ENCODE measurements around the gene TOPBP1. TPM values are rescaled to one million over a fixed set of nuclear protein-coding genes. Genes with fewer than 3 reads are reported as not detected.

The TOPBP1 gene
- total RNA-seq, 4 donors from 2014 or later = 16.5 to 29.3 (median 21.9) TPM

DNA sequence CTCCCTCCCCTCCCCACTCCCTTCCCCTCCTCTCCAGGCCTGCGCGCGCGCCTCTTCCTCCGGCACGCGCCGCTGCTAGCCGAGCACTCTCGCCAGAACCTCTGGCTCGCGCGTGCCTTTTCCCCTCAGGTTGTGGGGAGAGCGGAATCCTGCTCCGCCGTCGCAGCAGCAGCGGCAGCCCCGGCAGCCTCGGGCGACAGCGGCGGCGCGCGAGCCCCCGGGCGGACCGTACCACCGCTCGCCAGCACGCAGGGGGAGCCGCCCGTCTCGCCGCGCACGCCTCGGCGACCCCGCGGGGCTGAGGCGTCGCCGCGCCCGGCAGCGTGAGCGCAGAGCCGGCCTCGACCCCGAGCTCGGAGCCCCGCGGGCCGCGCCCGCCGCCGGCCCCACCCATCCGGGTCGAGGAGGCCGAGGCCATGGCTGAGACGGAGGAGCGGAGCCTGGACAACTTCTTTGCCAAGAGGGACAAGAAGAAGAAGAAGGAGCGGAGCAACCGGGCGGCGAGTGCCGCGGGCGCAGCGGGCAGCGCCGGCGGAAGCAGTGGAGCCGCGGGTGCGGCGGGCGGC is 88.0 kb downstream of the TOPBP1 start, which contains the start of gene CDV3:
Gene CDV3, plus strand, starts transcription at position 58 of the 566 bp plus-strand sequence. Its CDS starts 359 bp downstream, at position 417.
- ATAC-seq = peak; percentile 36
- no peaks in the 10 kb centered on the region for H3K9me3 ChIP-seq
- peak within 1 kb of the TSS; percentile 88 to 91 for H3K4me3 ChIP-seq
- H3K36me3 ChIP-seq = peaks cover 0 to 19% of the 10 kb centered on the region in 2 donors
- H3K27ac ChIP-seq = peak within 1 kb of the TSS; percentile 97 to 99 (median 98)
- no peaks in the 10 kb centered on the region for H3K27me3 ChIP-seq
- no CpG with 5 or more reads among the region's 81 CpGs for WGBS, 2 donors (ENCODE audit: low coverage in 1 of 2)
- TF ChIP-seq CTCF (IDR thresholded peaks at IDR 0.05) = peak in 2 of 4 experiments; percentile 3 to 27
- no peak for TF ChIP-seq EP300 (IDR thresholded peaks at IDR 0.05)
- TF ChIP-seq POLR2AphosphoS5 (IDR thresholded peaks at IDR 0.05) = peak; percentile 89
- peak; percentile 91 to 93 for TF ChIP-seq POLR2A (IDR thresholded peaks at IDR 0.05)
- peaks cover 0 to 56% (median 44%) of the 10 kb centered on the region in 3 donors for H3K4me1 ChIP-seq

DNA sequence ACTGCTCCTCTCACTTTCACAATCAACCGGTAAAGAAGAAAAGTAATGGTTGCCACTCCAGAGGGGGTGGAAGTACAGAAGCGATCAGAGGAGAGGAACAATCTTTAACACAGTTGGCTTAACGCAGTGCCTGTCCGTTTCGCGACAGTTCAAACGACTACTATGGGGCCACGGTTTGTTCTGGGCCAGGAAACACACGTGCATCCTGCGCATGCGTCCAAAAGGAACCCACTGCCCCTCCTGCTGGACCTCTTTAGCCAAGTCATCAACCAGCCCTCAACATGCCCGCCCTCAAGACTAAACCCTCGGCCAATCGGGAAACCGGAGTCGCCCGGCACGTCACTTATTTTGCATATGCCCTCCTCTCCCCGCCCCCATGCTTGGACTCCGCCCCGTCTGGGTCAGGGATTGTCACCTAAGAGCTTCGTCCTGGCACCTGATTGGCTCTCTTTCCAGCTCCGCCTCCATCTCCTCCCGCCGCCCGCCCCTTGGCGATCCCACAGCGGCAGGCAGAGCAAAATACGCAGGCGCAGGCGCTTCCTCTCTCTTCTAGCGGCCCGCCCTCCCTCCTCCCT is 88.6 kb downstream of the TOPBP1 start:
- Histone ChIP-seq H3K27ac (peak overlapping the region; percentile 95 to 99 (median 98)), H3K4me1 (peaks cover 0 to 51% (median 38%) of the 10 kb centered on the region in 3 donors), H3K4me3 (peak overlapping the region; percentile 88 to 91), H3K27me3 (no peaks in the 10 kb centered on the region), H3K36me3 (peaks cover 0 to 13% of the 10 kb centered on the region in 2 donors), H3K9me3 (no peaks in the 10 kb centered on the region)
- peak; percentile 94 for ATAC-seq
- peak in 1 of 4 experiments; percentile 30 for TF ChIP-seq CTCF (IDR thresholded peaks at IDR 0.05)
- TF ChIP-seq POLR2AphosphoS5 (IDR thresholded peaks at IDR 0.05) = peak; percentile 65
- peak in 1 of 2 donors; percentile 31 for TF ChIP-seq POLR2A (IDR thresholded peaks at IDR 0.05)
- no peak for TF ChIP-seq EP300 (IDR thresholded peaks at IDR 0.05)
- 0 to 1% methylated on average over 13 to 24 of the region's 33 CpGs for WGBS, 2 donors (ENCODE audit: low coverage in 1 of 2)

GRCh38 chr3:133572158-133573053 is 89.3 kb downstream of the TOPBP1 start:
- Histone ChIP-seq H3K4me3 (peak overlapping the region; percentile 25 to 45), H3K36me3 (peaks cover 0 to 6% of the 10 kb centered on the region in 2 donors), H3K27me3 (no peaks in the 10 kb centered on the region), H3K27ac (peak overlapping the region; percentile 84 to 95 (median 86)), H3K4me1 (peaks cover 0 to 43% (median 32%) of the 10 kb centered on the region in 3 donors), H3K9me3 (no peaks in the 10 kb centered on the region)
- 74 to 98% methylated on average over 7 to 14 of the region's 19 CpGs for WGBS, 2 donors (ENCODE audit: low coverage in 1 of 2)
- ATAC-seq = no peak
- no peak for TF ChIP-seq POLR2A (IDR thresholded peaks at IDR 0.05)
- no peak for TF ChIP-seq EP300 (IDR thresholded peaks at IDR 0.05)
- no peak for TF ChIP-seq CTCF (IDR thresholded peaks at IDR 0.05)

DNA sequence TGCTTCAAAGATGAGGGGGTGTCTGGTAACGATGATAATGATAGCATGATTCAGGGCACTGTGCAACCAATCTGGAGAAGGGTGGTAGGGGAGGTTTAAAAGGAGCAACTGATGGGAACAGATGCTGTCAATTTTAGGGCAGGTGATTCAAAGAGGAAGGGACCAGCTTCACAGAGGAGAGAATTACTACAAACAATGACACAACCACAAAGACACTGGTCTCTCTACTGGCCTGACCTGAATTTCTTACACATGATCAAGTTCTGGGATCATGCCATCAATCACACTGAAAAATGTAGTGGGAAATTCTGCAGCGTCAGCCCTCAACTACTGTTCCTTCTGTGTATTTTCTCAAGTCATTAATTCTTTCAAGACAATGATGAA is 90.8 kb downstream of the TOPBP1 start:
- no peak for ATAC-seq

More for the DNA sequence above, 90.8 kb downstream of the TOPBP1 start:
- Histone ChIP-seq H3K36me3 (no peaks in the 10 kb centered on the region), H3K27ac (peak overlapping the region in 3 of 4 donors; percentile 76 to 84 (median 84)), H3K27me3 (no peaks in the 10 kb centered on the region), H3K4me1 (peaks cover 0 to 28% (median 17%) of the 10 kb centered on the region in 3 donors), H3K4me3 (no peak overlapping the region), H3K9me3 (no peaks in the 10 kb centered on the region)
- 50 to 72% methylated on average over 1 to 2 of the region's 2 CpGs for WGBS, 2 donors (ENCODE audit: low coverage in 1 of 2)
- no peak for TF ChIP-seq POLR2A (IDR thresholded peaks at IDR 0.05)
- no peak for TF ChIP-seq POLR2AphosphoS5 (IDR thresholded peaks at IDR 0.05)
- TF ChIP-seq CTCF (IDR thresholded peaks at IDR 0.05) = no peak
- TF ChIP-seq EP300 (IDR thresholded peaks at IDR 0.05) = no peak
